HCT116 (cell line): Measurements from ENCODE around the gene SLC25A12.

Experiments
- CEBPB ChIP-seq: IDR thresholded peaks from 2 replicates; pipeline ENCODE4 v1.6.1; 2012; ENCODE audit warnings: low read depth
- EGR1 ChIP-seq: IDR thresholded peaks from 2 replicates; pipeline ENCODE4 v1.6.1; 2012; ENCODE audit warnings: low read depth
- EZH2 ChIP-seq: fragments of 200-600 bp; sonication (generic); IDR thresholded peaks from 2 replicates; pipeline ENCODE4 v1.6.1; 2017; ENCODE audit warnings: antibody characterized with exemption, mixed run types
- EZH2phosphoT487 ChIP-seq: fragments of 200-600 bp; IDR thresholded peaks from 2 replicates; pipeline ENCODE4 v1.6.1; 2018; ENCODE audit warnings: antibody characterized with exemption, borderline replicate concordance
- JUND ChIP-seq: IDR thresholded peaks from 2 replicates; pipeline ENCODE4 v1.6.1; 2012
- MAX ChIP-seq: IDR thresholded peaks from 2 replicates; pipeline ENCODE4 v1.6.1; 2012
- POLR2A ChIP-seq: IDR thresholded peaks from 2 replicates; pipeline ENCODE4 v1.7.0; 2011; ENCODE audit warnings: borderline replicate concordance; ENCODE audit not compliant: insufficient read depth, insufficient read length; ENCODE audit errors: extremely low read depth
- TCF7L2 ChIP-seq: IDR thresholded peaks from 2 replicates; pipeline ENCODE4 v1.7.0; 2011; ENCODE audit warnings: borderline replicate concordance, inconsistent platforms; ENCODE audit not compliant: insufficient read depth, insufficient read length; ENCODE audit errors: extremely low read depth
- ZNF274 ChIP-seq: fragments of 200-500 bp; sonication (Bioruptor generic); IDR thresholded peaks from 2 replicates; pipeline ENCODE4 v1.6.1; 2014; ENCODE audit warnings: mild to moderate bottlenecking, low read depth, low read length, inconsistent platforms
- TF ChIP-seq, protein P1 (sequence below), 3 experiments: fragments of 200-600 bp in 1 of 3; sonication (generic) in 1 of 3; IDR thresholded peaks in 2 of 3; conservative IDR thresholded peaks in 1 of 3; 2 replicates each; pipeline ENCODE4 v1.5.1; 2012 to 2017; ENCODE audit warnings: low read depth in 2 of 3, low read length in 2 of 3, antibody characterized with exemption in 1 of 3, borderline replicate concordance in 1 of 3, control low read depth in 1 of 3, mild to moderate bottlenecking in 1 of 3, mixed read lengths in 1 of 3, mixed run types in 1 of 3, moderate library complexity in 1 of 3; ENCODE audit not compliant: insufficient read depth in 1 of 3

DNA sequence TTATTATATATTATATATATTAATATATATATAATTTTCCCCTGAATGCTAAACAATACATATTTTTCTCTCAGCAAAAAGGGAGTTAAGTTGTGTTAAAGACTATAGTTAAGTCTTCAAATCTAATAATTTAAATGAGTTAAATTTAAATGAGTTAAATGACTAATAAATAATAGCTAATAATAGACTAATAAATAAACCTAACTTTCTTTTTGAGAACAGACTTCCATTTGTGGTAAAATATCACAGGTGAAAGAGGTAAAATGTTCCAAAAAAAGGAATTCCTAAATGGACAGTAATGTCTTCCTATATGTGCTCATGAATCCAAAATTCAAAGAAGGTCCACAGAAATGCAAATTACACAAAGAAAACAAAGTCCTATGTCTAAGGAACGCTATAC lies 74.6 kb downstream of the SLC25A12 start:
- TF ChIP-seq TCF7L2 (no peak), CEBPB (no peak), POLR2A (no peak), MAX (no peak), EGR1 (no peak), EZH2 (no peak), EZH2phosphoT487 (no peak), JUND (no peak), ZNF274 (no peak)
- TF ChIP-seq, protein P1, sequence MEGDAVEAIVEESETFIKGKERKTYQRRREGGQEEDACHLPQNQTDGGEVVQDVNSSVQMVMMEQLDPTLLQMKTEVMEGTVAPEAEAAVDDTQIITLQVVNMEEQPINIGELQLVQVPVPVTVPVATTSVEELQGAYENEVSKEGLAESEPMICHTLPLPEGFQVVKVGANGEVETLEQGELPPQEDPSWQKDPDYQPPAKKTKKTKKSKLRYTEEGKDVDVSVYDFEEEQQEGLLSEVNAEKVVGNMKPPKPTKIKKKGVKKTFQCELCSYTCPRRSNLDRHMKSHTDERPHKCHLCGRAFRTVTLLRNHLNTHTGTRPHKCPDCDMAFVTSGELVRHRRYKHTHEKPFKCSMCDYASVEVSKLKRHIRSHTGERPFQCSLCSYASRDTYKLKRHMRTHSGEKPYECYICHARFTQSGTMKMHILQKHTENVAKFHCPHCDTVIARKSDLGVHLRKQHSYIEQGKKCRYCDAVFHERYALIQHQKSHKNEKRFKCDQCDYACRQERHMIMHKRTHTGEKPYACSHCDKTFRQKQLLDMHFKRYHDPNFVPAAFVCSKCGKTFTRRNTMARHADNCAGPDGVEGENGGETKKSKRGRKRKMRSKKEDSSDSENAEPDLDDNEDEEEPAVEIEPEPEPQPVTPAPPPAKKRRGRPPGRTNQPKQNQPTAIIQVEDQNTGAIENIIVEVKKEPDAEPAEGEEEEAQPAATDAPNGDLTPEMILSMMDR (IDR thresholded peaks at IDR 0.05 in 2 of 3, conservative IDR thresholded peaks at IDR 0.05 in 1 of 3; ENCODE audit: borderline replicate concordance in 1 of 3, insufficient read depth in 1 of 3, low read depth in 2 of 3, low read length in 2 of 3): no peak
